Stomach (tissue), 9 donors: ENCODE results near the gene CYGB. TPM values are rescaled to one million over a fixed set of nuclear protein-coding genes. Genes with fewer than 3 reads are reported as not detected.
A peak's percentile ranks its signal among the peaks of the same experiment; 100 is the strongest.

Experiments used
- DNase-seq, 2 donors: peaks; one replicate each; pipeline versions ENCODE4 v3.0.0 to v3.0.0-alpha.2; 2013 to 2019
- H3K27ac ChIP-seq, 5 donors: fragments of 200-600 bp in 4 of 5; sonication (generic) in 4 of 5; one replicate each; pipeline ENCODE4 v1.5.1; 2013 to 2019; ENCODE audit warnings: mild to moderate bottlenecking in 1 of 5, moderate library complexity in 1 of 5
- H3K27me3 ChIP-seq, 3 donors: fragments of 200-600 bp; sonication (generic); one replicate each; pipeline ENCODE4 v1.5.1; 2017 to 2019; ENCODE audit warnings: mixed run types in 1 of 3
- H3K36me3 ChIP-seq, 4 donors: fragments of 200-600 bp; sonication (generic); 1 replicate in 3 of 4; 2 replicates in 1 of 4; pipeline ENCODE4 v1.5.1; 2016 to 2019
- H3K4me1 ChIP-seq, 4 donors: fragments of 200-600 bp; sonication (generic); one replicate each; pipeline ENCODE4 v1.5.1; 2016 to 2019
- H3K4me3 ChIP-seq, 4 donors: fragments of 200-600 bp; sonication (generic) in 3 of 4; one replicate each; pipeline ENCODE4 v1.5.1; 2016 to 2019; ENCODE audit warnings: mild to moderate bottlenecking in 1 of 4
- H3K9me3 ChIP-seq, 4 donors: fragments of 200-600 bp; sonication (generic); one replicate each; pipeline ENCODE4 v1.5.1; 2016 to 2019
- EP300 ChIP-seq: sonication (generic); formaldehyde crosslinking; IDR thresholded peaks from one replicate; pipeline ENCODE4 v1.6.1; 2017; ENCODE audit warnings: antibody characterized with exemption
- POLR2A ChIP-seq, 4 donors: fragments of 450-650 bp; IDR thresholded peaks; one replicate each; pipeline ENCODE4 v1.6.1; 2016; ENCODE audit warnings: antibody characterized with exemption in 4 of 4, control low read depth in 2 of 4, mild to moderate bottlenecking in 1 of 4, moderate library complexity in 1 of 4
- POLR2AphosphoS5 ChIP-seq, 3 donors: sonication (generic); formaldehyde crosslinking; IDR thresholded peaks; one replicate each; pipeline ENCODE4 v1.6.1; 2016; ENCODE audit warnings: antibody characterized with exemption in 3 of 3
- WGBS, 5 donors: extraction: QIAGEN DNeasy Blood & Tissue Kit in 3 of 5; methylation state at CpG; one replicate each; pipeline versions ENCODE4 v1.1.5 to v1.1.7; 2013 to 2018; 5-methylcytosine and 5-hydroxymethylcytosine counted together
- intact Hi-C: fragments of 100-400 bp; cut with DNase I; formaldehyde crosslinking; loops from one replicate; pipeline ENCODE4 v1.15.1; 2023; ENCODE audit warnings: low total_unique reads
- polyA plus RNA-seq, 3 donors: library from polyadenylated mRNA; stranded (reverse); fragments of 200-250 nt; gene quantifications; one replicate each; pipeline ENCODE4 v1.2.3, GENCODE V29; 2013
- total RNA-seq, 5 donors: library from RNA; depleted of rRNA; stranded (reverse); fragments of >200 nt; gene quantifications; one replicate each; pipeline versions ENCODE4 v1.1.0 to v1.2.3, GENCODE V29; 2014 to 2016
- TF ChIP-seq, protein P1 (sequence below), 7 experiments: fragments of 450-650 bp in 4 of 7; fragments of 200-600 bp in 3 of 7; sonication (generic) in 3 of 7; IDR thresholded peaks; one replicate each; pipeline ENCODE4 v1.5.1; 2016 to 2019; ENCODE audit warnings: antibody characterized with exemption in 7 of 7, control low read depth in 2 of 7, mild to moderate bottlenecking in 1 of 7
- donor health status: healthy with polysubstance abuse.
- donor health status: Bipolar disorder and iron deficiency.
- donor health status: healthy.

The CYGB gene
- total and polyA plus RNA-seq, 8 donors, result 6.8 to 101 (median 35.9) TPM; not detected in 1

DNA sequence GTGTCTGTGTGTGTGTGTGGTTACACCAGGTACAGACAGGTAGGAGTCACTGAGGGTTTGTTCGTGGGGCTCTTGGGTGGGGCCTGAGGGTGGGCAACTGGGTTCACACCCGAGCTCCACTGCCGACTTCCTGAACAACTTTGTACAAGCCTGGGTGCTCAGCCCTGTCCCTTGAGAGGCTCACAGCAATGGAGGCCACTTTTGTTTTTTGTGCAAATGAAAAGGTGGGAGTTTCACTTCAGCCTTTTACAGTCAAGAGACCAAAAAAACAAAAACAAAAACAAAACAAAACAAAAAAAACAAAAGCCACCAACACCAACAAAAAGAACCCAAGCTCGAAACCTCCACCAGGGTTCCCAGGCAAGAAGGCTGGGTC lies 38.6 kb downstream of the CYGB start:
- no peak for TF ChIP-seq POLR2AphosphoS5 (IDR thresholded peaks at IDR 0.05)
- TF ChIP-seq, protein P1, sequence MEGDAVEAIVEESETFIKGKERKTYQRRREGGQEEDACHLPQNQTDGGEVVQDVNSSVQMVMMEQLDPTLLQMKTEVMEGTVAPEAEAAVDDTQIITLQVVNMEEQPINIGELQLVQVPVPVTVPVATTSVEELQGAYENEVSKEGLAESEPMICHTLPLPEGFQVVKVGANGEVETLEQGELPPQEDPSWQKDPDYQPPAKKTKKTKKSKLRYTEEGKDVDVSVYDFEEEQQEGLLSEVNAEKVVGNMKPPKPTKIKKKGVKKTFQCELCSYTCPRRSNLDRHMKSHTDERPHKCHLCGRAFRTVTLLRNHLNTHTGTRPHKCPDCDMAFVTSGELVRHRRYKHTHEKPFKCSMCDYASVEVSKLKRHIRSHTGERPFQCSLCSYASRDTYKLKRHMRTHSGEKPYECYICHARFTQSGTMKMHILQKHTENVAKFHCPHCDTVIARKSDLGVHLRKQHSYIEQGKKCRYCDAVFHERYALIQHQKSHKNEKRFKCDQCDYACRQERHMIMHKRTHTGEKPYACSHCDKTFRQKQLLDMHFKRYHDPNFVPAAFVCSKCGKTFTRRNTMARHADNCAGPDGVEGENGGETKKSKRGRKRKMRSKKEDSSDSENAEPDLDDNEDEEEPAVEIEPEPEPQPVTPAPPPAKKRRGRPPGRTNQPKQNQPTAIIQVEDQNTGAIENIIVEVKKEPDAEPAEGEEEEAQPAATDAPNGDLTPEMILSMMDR (IDR thresholded peaks at IDR 0.05), result no peak
- TF ChIP-seq POLR2A (IDR thresholded peaks at IDR 0.05), result no peak
- no peak for TF ChIP-seq EP300
- H3K4me3 ChIP-seq, result peak overlapping the region in 2 of 4 donors; percentile 54 to 85
- intact Hi-C loops, result no loop called here
- 58 to 74% (median 67%) methylated on average over 4 of the region's 4 CpGs for WGBS, 5 donors
- H3K27me3 ChIP-seq, result no peaks in the 10 kb centered on the region
- peak overlapping the region; percentile 70 to 93 (median 88) for H3K27ac ChIP-seq
- H3K36me3 ChIP-seq, result no peaks in the 10 kb centered on the region
- no peak for DNase-seq
- H3K9me3 ChIP-seq, result no peaks in the 10 kb centered on the region
- H3K4me1 ChIP-seq, result peaks cover 45 to 82% (median 67%) of the 10 kb centered on the region in 4 donors

DNA sequence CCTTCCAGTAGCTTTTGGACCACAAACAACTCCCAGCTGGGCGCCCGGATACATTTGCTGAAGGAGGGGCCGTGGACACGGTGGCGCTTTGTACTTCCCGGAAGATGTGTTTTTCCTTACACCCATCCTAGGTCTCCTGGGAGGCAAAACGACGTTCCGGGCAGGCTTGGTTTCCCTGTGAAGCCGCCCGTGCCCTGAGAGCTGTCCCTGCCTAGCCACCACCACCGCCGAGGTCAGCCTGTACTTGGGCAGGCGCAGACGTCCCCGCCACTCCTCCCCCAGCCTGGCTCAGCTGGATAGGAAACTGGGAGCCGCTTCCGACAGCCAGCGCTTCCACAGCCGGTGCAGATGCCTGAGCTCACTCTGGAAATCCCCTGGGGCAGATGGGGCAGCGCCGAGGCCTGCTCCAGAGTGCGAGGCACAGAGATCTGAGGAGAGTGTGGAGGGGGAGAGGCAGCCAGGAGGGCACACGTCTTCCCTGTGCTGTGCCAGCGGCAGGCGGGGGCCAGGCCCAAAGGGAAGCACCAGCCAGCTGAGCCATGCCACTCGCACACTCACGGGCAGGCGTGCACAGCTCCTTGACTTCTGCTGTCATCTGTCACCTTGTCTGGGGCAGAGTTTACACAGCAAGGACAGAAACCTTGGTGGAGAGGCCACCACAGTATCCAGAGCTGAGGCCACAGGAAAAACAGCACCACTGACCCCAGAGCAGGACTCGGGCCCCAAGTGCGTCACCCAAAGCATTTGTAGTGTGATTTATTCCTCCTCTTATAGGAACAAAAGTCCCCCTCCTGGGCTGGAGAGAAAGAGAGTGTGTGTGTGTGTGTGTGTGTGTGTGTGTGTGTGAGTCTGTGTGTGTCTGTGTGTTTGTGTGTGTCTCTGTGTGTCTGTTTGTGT lies 39.3 kb downstream of the CYGB start:
- TF ChIP-seq, protein P1 (IDR thresholded peaks at IDR 0.05), result no peak
- TF ChIP-seq POLR2AphosphoS5 (IDR thresholded peaks at IDR 0.05), result peak in 2 of 3 donors; percentile 39 to 52
- peaks cover 51 to 88% (median 73%) of the 10 kb centered on the region in 4 donors for H3K4me1 ChIP-seq
- WGBS, 5 donors, result 8 to 38% (median 18%) methylated on average over 21 to 31 of the region's 31 CpGs
- H3K27me3 ChIP-seq, result no peaks in the 10 kb centered on the region
- peak overlapping the region; percentile 70 to 93 (median 88) for H3K27ac ChIP-seq
- intact Hi-C loops, result no loop called here
- peak; percentile 81 to 89 for DNase-seq
- no peaks in the 10 kb centered on the region for H3K9me3 ChIP-seq
- H3K4me3 ChIP-seq, result peak overlapping the region; percentile 0 to 85 (median 12)
- no peaks in the 10 kb centered on the region for H3K36me3 ChIP-seq

DNA sequence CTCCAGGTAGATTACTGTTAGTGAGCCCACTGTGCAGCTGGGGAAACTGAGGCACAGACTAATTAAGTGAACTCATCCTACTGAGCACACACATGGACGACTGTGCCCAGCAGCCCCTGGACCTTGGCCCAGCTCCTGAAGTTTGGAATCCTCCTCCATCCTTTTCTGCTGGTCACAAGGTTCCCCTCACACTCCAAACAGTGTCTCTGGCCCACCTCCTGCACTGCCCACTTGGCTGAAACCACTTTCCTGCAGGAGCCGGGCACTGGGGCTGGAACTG lies 39.9 kb downstream of the CYGB start:
- 15 to 36% (median 34%) methylated on average over 2 of the region's 2 CpGs for WGBS, 5 donors
- no peak for DNase-seq

DNA sequence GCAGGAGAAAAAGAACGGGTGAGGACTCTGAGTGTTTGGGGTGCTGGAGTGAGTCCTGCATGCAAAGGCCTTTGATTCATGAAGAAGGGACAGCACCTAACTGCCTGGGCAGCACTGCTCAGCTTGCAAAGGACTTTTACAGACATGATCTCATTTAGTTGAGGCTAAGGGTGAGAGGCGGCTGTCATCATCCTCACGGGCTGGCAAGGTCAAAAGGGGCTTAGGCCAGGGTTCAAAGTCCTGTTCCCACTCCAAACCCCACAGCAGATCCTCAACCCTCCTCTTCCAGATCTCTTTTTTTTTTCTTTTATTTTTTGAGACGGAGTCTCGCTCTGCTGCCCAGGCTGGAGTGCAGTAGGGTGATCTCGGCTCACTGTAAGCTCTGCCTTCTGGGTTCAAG lies 41.0 kb downstream of the CYGB start:
- Histone ChIP-seq H3K27ac (peak overlapping the region in 2 of 5 donors; percentile 88 to 91), H3K27me3 (no peaks in the 10 kb centered on the region), H3K4me3 (no peak overlapping the region), H3K9me3 (no peaks in the 10 kb centered on the region), H3K4me1 (peaks cover 51 to 91% (median 75%) of the 10 kb centered on the region in 4 donors), H3K36me3 (no peaks in the 10 kb centered on the region)
- intact Hi-C loops, result no loop called here
- TF ChIP-seq EP300 (no peak), POLR2A (IDR thresholded peaks at IDR 0.05) (no peak), POLR2AphosphoS5 (IDR thresholded peaks at IDR 0.05) (no peak)
- TF ChIP-seq, protein P1 (IDR thresholded peaks at IDR 0.05), result no peak
- no peak for DNase-seq
- 86 to 93% (median 88%) methylated on average over 6 of the region's 6 CpGs for WGBS, 5 donors

More for the DNA sequence above, 39.9 kb downstream of the CYGB start:
- Histone ChIP-seq H3K4me1 (peaks cover 55 to 91% (median 76%) of the 10 kb centered on the region in 4 donors), H3K27me3 (no peaks in the 10 kb centered on the region), H3K4me3 (peak overlapping the region in 3 of 4 donors; percentile 0 to 85 (median 12)), H3K36me3 (no peaks in the 10 kb centered on the region), H3K27ac (peak overlapping the region; percentile 70 to 93 (median 88)), H3K9me3 (no peaks in the 10 kb centered on the region)
- TF ChIP-seq POLR2A (IDR thresholded peaks at IDR 0.05), result no peak
- no peak for TF ChIP-seq POLR2AphosphoS5 (IDR thresholded peaks at IDR 0.05)
- no peak for TF ChIP-seq EP300
- TF ChIP-seq, protein P1 (IDR thresholded peaks at IDR 0.05), result no peak
- intact Hi-C loops, result no loop called here
